GM18502 (cell line): Measurements from ENCODE around the gene CA4.

Source experiments
- ATAC-seq: cut with Tn5 transposase; IDR thresholded peaks from one replicate; pipeline ENCODE4 v1.9.1; 2021; ENCODE audit warnings: mild to moderate bottlenecking; ENCODE audit not compliant: unreplicated experiment, poor library complexity

CA4 gene

GRCh38 chr17:60153606-60154390 is 4.0 kb downstream of the CA4 start:
- ATAC-seq: no peak

GRCh38 chr17:60154616-60155426 is 5.0 kb downstream of the CA4 start:
- ATAC-seq: no peak

DNA sequence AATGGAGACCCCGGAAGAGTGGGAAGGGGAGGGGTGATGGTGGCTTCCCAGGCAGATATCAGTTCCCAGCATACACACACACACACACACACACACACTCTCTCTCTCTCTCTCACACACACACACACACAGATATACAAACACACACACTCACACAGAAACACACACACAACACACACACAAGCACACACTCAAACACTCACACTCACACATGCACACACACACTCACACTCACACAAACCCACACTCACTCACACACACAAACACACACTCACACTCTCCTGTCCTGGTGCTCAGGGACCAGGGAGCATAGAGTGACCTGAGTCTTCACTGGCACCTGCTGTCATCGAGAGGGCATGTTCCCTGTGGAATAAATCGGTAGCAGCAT is 5.6 kb downstream of the CA4 start:
- no peak for ATAC-seq

GRCh38 chr17:60155815-60156214 is 6.0 kb downstream of the CA4 start:
- ATAC-seq: no peak

- no peak for ATAC-seq
Observed at GRCh38 chr17:60156746-60157145, 7.0 kb downstream of the CA4 start.

GRCh38 chr17:60157487-60158040 is 7.8 kb downstream of the CA4 start:
- ATAC-seq: no peak

DNA sequence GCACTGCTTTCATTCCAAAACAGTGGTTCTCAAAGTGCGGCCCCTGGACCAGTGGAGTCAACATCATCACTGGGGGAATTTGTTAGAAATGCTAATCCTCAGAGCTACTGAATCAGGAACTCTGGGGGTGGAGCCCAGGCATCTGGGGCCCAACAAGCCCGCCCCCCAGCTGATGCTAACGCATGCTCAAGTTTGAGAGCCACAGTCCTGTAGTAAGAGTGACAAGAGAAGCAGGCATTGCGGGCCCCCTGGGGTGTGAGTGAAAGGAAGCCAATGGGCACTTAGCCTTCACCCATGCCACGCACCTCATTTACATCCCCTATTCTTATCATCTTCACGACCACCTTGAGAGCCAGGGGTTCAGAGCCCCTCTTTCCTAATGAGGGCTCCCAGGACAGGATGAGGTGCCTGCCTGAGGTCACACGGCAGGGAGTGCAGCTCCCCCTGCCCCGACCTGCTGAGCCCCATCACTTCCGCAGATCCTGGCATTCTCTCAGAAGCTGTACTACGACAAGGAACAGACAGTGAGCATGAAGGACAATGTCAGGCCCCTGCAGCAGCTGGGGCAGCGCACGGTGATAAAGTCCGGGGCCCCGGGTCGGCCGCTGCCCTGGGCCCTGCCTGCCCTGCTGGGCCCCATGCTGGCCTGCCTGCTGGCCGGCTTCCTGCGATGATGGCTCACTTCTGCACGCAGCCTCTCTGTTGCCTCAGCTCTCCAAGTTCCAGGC is 9.1 kb downstream of the CA4 start:
- no peak for ATAC-seq

GRCh38 chr17:60159479-60159866 is 9.7 kb downstream of the CA4 start:
- ATAC-seq: no peak

GRCh38 chr17:60160829-60161501 is 11.2 kb downstream of the CA4 start:
- no peak for ATAC-seq

GRCh38 chr17:60161598-60162330 is 12.0 kb downstream of the CA4 start:
- ATAC-seq: no peak

GRCh38 chr17:60163108-60163784 is 13.5 kb downstream of the CA4 start:
- ATAC-seq: no peak

DNA sequence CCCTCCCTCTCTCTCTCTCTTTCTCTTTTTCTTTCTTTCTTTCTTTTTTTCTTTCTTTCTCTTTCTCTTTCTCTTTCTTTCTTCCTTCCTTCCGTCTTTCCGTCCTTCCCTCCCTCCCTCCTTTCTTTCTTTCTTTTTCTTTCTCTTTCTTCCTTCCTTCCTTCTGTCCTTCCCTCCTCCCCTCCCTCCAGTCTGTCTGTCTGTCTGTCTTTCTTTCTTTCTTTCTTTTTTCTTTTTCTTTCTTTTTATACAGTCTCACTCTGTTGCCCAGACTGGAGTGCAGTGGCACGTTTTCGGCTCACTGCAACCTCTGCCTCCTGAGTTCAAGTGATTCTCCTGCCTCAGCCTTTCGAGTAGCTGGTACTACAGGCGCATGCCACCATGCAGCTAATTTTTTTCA is 14.4 kb downstream of the CA4 start:
- no peak for ATAC-seq

GRCh38 chr17:60164697-60165096 is 14.9 kb downstream of the CA4 start:
- ATAC-seq: no peak

DNA sequence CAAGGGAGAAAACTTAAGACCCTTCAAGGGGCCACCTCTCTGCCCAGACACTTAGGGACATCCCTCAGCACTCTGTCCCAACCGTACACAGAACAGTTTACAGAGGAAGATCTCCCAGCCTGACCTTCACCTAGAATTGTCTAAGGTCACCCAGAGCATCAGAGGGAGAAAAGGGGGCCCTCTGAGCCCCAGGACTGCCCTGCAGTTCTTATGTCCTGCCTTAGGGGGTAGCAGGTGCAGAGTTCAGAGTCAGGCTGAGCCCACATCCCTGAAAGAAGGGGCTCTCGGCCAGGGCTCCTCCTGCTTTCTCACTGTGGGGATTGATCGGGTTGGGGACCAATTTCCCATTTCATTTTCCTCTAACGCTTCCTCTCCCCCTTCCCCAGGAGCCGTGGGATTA is 15.4 kb downstream of the CA4 start:
- no peak for ATAC-seq

DNA sequence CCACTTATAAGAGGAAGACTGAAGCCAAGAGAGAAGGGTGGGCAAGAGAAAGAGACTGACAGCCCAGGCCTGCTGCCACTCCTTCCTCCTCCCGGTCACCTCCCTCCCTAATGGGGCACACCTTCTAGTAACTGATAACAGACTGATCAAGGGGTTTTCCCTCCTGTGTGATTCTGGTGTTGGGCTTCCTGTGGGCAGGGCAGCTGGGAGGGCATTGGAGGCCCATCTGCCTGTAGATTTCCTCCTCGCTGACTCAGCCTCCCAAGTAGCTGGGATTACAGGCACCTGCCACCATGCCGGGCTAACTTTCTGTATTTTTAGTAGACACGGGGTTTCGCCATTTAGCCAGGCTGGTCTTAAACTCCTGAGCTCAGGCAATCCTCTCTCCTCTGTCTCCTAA is 16.2 kb downstream of the CA4 start:
- ATAC-seq: no peak

DNA sequence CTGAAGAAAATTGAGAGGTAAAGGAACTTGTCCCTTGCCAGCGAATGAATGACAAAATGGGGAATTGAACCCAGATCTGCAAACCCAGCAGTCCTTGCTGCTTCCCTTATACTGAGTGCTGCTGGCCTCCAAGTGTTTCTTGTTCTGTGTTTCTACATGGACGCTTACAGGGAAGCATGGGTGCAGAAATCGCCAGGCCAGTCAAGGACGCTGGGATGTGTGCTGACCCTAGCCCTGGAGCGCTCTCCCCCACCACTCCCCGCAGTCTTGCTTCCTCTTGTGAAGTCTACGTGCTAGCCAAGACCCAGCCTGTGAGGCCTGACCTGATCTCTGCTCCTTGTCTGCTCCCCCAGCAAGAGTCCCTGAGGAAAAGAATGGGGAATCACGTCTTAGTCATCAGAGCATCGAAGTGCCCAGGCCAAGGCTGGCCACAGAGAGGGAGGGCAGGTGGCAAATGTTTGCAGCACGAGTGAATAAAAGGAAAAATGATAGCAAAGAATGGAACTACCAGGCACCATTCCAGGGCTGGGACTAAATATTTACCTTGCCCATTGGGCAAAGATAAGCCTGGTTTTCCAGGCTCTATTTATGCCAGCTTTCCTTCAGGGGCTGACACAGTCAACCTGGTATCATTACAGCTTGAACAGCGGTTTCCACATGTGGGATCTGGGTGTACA is 17.4 kb downstream of the CA4 start:
- no peak for ATAC-seq

- no peak for ATAC-seq
Observed at GRCh38 chr17:60168654-60169053, 18.9 kb downstream of the CA4 start.
